Measurements from ENCODE around the gene FBXL14.

DNA sequence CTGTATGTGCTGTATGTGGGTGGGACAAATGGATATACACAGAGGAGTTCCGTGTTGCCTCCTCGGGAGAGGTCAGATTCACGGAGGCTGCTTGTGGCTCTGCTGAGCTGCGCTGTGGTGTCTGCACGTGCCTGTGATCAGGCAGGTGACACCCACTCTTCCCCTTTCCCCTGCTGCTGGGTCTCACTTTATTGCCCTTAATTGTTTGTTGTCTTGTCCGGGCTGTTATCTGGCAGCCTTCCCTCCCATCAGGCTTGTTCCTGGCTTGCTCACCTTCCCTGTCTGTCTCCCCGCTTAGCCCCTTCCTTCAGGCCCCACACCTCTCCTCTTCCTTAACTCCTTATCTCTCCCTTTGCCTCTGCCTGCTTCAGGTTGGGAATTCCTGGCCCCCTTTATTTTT lies 48.1 kb upstream of the FBXL14 start:
- TF ChIP-seq POLR2A (IDR thresholded peaks at IDR 0.05; ENCODE audit: low read depth, low read length) (no peak), TAF1 (IDR thresholded peaks at IDR 0.05; ENCODE audit: low read depth, low read length) (no peak), SPI1 (IDR thresholded peaks at IDR 0.05; ENCODE audit: low read depth, low read length) (no peak)

All from GM12891 (cell line).